ENCODE results near the gene ZCCHC10.

Gene ZCCHC10

GRCh38 chr5:133025804-133026663, at the start of gene ZCCHC10:
ZCCHC10 (minus strand) TSS chr5:133026549; CDS start chr5:133026537, 12 bp downstream.
- TF ChIP-seq POLR2A (IDR thresholded peaks at IDR 0.05; ENCODE audit: low read depth, low read length): peak; percentile 72
- FAIRE-seq (peak; percentile 27), DNase-seq (ENCODE audit: insufficient read length, low spot score) (peak; percentile 75)

- FAIRE-seq: no peak
- no peak for TF ChIP-seq POLR2A (IDR thresholded peaks at IDR 0.05; ENCODE audit: low read depth, low read length)
- no peak for DNase-seq (ENCODE audit: insufficient read length, low spot score)
Observed at GRCh38 chr5:133075572-133076536, 49.5 kb upstream of the ZCCHC10 start.

DNA sequence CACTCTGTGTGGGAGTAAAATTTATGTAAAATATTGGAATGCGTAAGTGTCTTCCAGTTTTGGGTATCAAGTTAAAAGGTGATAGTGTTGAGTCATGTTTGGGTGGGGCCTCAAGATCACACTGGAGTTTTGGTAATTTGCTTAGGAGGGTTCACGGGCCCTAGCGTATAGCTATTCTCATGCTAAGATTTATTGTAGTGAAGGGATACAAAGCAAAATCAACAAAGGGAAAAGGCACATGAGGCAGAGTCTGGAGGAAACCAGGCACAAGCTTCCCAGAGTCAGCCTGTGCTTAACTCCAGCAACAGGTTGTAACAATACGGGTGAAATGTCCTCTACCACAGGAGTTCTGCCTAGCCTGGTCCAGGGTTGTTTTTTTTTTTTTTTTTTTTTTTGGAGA, 45.7 kb upstream of the ZCCHC10 start:
- FAIRE-seq: no peak
- no peak for DNase-seq (ENCODE audit: insufficient read length, low spot score)
- no peak for TF ChIP-seq POLR2A (IDR thresholded peaks at IDR 0.05; ENCODE audit: low read depth, low read length)

GRCh38 chr5:133066045-133066444, 39.7 kb upstream of the ZCCHC10 start:
- FAIRE-seq (no peak), DNase-seq (ENCODE audit: insufficient read length, low spot score) (no peak)
- no peak for TF ChIP-seq POLR2A (IDR thresholded peaks at IDR 0.05; ENCODE audit: low read depth, low read length)

DNA sequence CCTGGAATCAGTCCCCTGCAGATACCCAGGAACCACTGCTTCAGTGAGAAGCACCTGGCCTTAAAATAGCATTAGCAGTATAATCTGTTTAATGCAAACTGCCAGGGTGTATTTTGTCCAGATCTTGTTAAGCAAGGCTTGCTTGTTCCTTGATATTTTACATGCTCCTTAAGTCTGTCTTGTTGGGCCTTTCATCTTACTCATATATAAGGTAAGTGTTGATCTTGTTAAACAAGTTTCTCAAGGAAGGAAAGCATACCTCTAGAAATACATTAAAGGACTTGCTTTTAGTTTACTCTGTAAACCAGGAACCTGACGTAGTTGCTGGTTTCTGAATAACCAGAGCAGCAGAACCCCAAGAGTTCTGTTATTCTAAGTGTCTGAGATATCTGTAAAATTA, 39.1 kb upstream of the ZCCHC10 start:
- TF ChIP-seq POLR2A (IDR thresholded peaks at IDR 0.05; ENCODE audit: low read depth, low read length): no peak
- no peak for FAIRE-seq
- DNase-seq (ENCODE audit: insufficient read length, low spot score): no peak

GRCh38 chr5:133063965-133064364, 37.6 kb upstream of the ZCCHC10 start:
- TF ChIP-seq POLR2A (IDR thresholded peaks at IDR 0.05; ENCODE audit: low read depth, low read length): no peak
- no peak for DNase-seq (ENCODE audit: insufficient read length, low spot score)
- no peak for FAIRE-seq

- no peak for TF ChIP-seq POLR2A (IDR thresholded peaks at IDR 0.05; ENCODE audit: low read depth, low read length)
- FAIRE-seq (no peak), DNase-seq (ENCODE audit: insufficient read length, low spot score) (no peak)
Observed at GRCh38 chr5:133062276-133062675, 35.9 kb upstream of the ZCCHC10 start.

GRCh38 chr5:133059621-133060020, 33.3 kb upstream of the ZCCHC10 start:
- no peak for FAIRE-seq
- no peak for DNase-seq (ENCODE audit: insufficient read length, low spot score)
- no peak for TF ChIP-seq POLR2A (IDR thresholded peaks at IDR 0.05; ENCODE audit: low read depth, low read length)

GRCh38 chr5:133056891-133057290, 30.5 kb upstream of the ZCCHC10 start:
- TF ChIP-seq POLR2A (IDR thresholded peaks at IDR 0.05; ENCODE audit: low read depth, low read length): no peak
- DNase-seq (ENCODE audit: insufficient read length, low spot score) (no peak), FAIRE-seq (no peak)

DNA sequence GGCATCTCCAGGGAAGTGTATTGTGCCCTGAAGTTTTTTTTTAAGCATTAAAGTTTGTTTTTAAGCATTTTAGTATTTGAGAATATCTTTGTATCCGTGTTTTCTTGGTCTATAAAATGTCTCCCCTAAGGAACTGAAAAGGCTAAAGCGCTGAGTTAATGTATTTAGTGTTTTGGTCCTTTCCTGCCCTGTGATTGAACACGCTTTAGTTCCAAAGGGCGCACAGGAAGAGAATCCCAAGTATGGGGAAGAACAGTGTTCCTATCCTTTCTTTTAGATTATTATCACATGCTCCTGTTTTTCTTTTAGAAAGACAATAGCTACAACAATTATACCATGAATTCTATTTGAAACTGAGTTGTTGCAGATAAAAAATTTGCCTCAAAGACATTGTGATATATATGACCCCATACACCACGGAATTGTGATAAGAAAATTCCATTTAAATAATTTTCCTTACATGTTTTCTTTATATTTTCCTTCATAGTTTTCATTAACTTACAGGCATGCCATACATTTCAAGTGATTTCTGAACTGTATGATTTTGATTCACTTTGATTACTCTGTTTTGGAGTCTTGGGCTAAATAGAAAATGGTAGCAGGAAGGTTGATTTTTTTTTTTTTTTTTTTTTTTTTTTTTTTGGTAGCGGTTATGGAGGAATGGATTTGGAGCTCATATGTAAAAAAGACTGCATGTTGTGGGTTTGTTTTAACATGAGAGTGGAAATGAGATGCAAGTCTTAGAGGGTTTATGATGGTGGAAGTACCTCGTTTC, 28.5 kb upstream of the ZCCHC10 start:
- no peak for DNase-seq (ENCODE audit: insufficient read length, low spot score)
- no peak for TF ChIP-seq POLR2A (IDR thresholded peaks at IDR 0.05; ENCODE audit: low read depth, low read length)
- FAIRE-seq: no peak

GRCh38 chr5:133053448-133053847, 27.1 kb upstream of the ZCCHC10 start:
- TF ChIP-seq POLR2A (IDR thresholded peaks at IDR 0.05; ENCODE audit: low read depth, low read length): no peak
- DNase-seq (ENCODE audit: insufficient read length, low spot score) (no peak), FAIRE-seq (no peak)

GRCh38 chr5:133052317-133053175, 26.2 kb upstream of the ZCCHC10 start:
- DNase-seq (ENCODE audit: insufficient read length, low spot score) (peak; percentile 60), FAIRE-seq (no peak)
- no peak for TF ChIP-seq POLR2A (IDR thresholded peaks at IDR 0.05; ENCODE audit: low read depth, low read length)
